WTC11 (cell line): ENCODE measurements around the gene DECR2. TPM values are rescaled to one million over a fixed set of nuclear protein-coding genes. Genes with fewer than 3 reads are reported as not detected.
A peak's percentile ranks its signal among the peaks of the same experiment; 100 is the strongest.

Source experiments
- ATAC-seq: fragments of 200-7000 bp; cut with Tn5 transposase; 2 replicates; pipeline ENCODE4 v1.10.0; 2021; ENCODE audit warnings: mild to moderate bottlenecking, moderate library complexity
- CTCF ChIA-PET: fragments of 300-600 bp; sonication (Branson Sonifier 250); formaldehyde crosslinking; loops from one replicate; lab custom pipeline; 2021; ENCODE audit warnings: antibody characterized with exemption; lab: Charles Lee
- POLR2A ChIA-PET: fragments of 350-600 bp; sonication (Branson Sonifier 250); formaldehyde crosslinking; loops from one replicate; lab custom pipeline; 2021; ENCODE audit warnings: antibody characterized with exemption; lab: Charles Lee
- DNase-seq: peaks from one replicate; pipeline ENCODE4 v3.0.0; 2021; ENCODE audit warnings: low spot score
- H3K27ac Mint-ChIP-seq: 2 replicates; pipeline ENCODE4 v1.8.0; 2021; ENCODE audit warnings: mixed read lengths
- H3K27me3 Mint-ChIP-seq: 2 replicates; pipeline ENCODE4 v1.8.0; 2021; ENCODE audit warnings: low read depth, mild to moderate bottlenecking, moderate library complexity, mixed read lengths
- H3K36me3 Mint-ChIP-seq: 2 replicates; pipeline ENCODE4 v1.8.0; 2021; ENCODE audit warnings: mixed read lengths
- H3K4me1 Mint-ChIP-seq: 2 replicates; pipeline ENCODE4 v1.8.0; 2022; ENCODE audit warnings: mixed read lengths
- H3K4me3 Mint-ChIP-seq: 2 replicates; pipeline ENCODE4 v1.8.0; 2021; ENCODE audit warnings: mild to moderate bottlenecking, moderate library complexity, mixed read lengths
- H3K9me3 Mint-ChIP-seq: 2 replicates; pipeline ENCODE4 v1.8.0; 2021; ENCODE audit warnings: mixed read lengths
- ATF1 ChIP-seq: sonication (generic); formaldehyde crosslinking; IDR thresholded peaks from 2 replicates; pipeline ENCODE4 v1.8.1; 2023; ENCODE audit warnings: mild to moderate bottlenecking, moderate library complexity, missing genetic modification reagents
- ATF2 ChIP-seq: sonication (generic); formaldehyde crosslinking; IDR thresholded peaks from 2 replicates; pipeline ENCODE4 v1.8.1; 2022; ENCODE audit warnings: low read depth, missing genetic modification reagents, borderline replicate concordance
- ATF3 ChIP-seq: sonication (generic); formaldehyde crosslinking; conservative IDR thresholded peaks from 2 replicates; pipeline ENCODE4 v1.8.1; 2022; ENCODE audit warnings: mild to moderate bottlenecking, missing genetic modification reagents
- EMX1 ChIP-seq: fragments of 250-450 bp; sonication (Bioruptor Pico); IDR thresholded peaks from 2 replicates; pipeline ENCODE4 v1.8.0; 2021; ENCODE audit warnings: mild to moderate bottlenecking
- ESRRA ChIP-seq: sonication (generic); formaldehyde crosslinking; IDR thresholded peaks from 2 replicates; pipeline ENCODE4 v1.8.1; 2022; ENCODE audit warnings: mild to moderate bottlenecking, missing genetic modification reagents, borderline replicate concordance
- FOXJ3 ChIP-seq: sonication (generic); formaldehyde crosslinking; IDR thresholded peaks from 2 replicates; pipeline ENCODE4 v1.9.0; 2021; ENCODE audit warnings: missing genetic modification reagents, mild to moderate bottlenecking, borderline replicate concordance
- FOXP1 ChIP-seq: sonication (generic); formaldehyde crosslinking; IDR thresholded peaks from 2 replicates; pipeline ENCODE4 v1.8.0; 2022; ENCODE audit warnings: missing genetic modification reagents, mild to moderate bottlenecking, moderate library complexity, borderline replicate concordance
- GABPB1 ChIP-seq: sonication (generic); formaldehyde crosslinking; IDR thresholded peaks from 2 replicates; pipeline ENCODE4 v1.8.1; 2023; ENCODE audit warnings: mild to moderate bottlenecking, missing genetic modification reagents
- JAZF1 ChIP-seq: fragments of 250-450 bp; sonication (Bioruptor Pico); IDR thresholded peaks from 2 replicates; pipeline ENCODE4 v1.9.0; 2021; ENCODE audit warnings: moderate library complexity, mild to moderate bottlenecking, inconsistent platforms
- MAX ChIP-seq: sonication (generic); formaldehyde crosslinking; IDR thresholded peaks from 2 replicates; pipeline ENCODE4 v1.8.0; 2022; ENCODE audit warnings: mild to moderate bottlenecking, missing genetic modification reagents
- NFATC4 ChIP-seq: fragments of 250-450 bp; sonication (Bioruptor Pico); IDR thresholded peaks from 2 replicates; pipeline ENCODE4 v1.9.0; 2021; ENCODE audit warnings: mild to moderate bottlenecking
- NFYB ChIP-seq: sonication (generic); formaldehyde crosslinking; conservative IDR thresholded peaks from 2 replicates; pipeline ENCODE4 v1.8.0; 2022; ENCODE audit warnings: low read depth, missing genetic modification reagents
- ZNF219 ChIP-seq: sonication (generic); formaldehyde crosslinking; IDR thresholded peaks from 2 replicates; pipeline ENCODE4 v1.8.0; 2023; ENCODE audit warnings: missing genetic modification reagents, mild to moderate bottlenecking, borderline replicate concordance
- ZNF232 ChIP-seq: sonication (generic); formaldehyde crosslinking; IDR thresholded peaks from 2 replicates; pipeline ENCODE4 v1.8.0; 2022; ENCODE audit warnings: mild to moderate bottlenecking, missing genetic modification reagents
- ZNF317 ChIP-seq: sonication (generic); formaldehyde crosslinking; IDR thresholded peaks from 2 replicates; pipeline ENCODE4 v1.8.1; 2023; ENCODE audit warnings: low read depth, mild to moderate bottlenecking, moderate library complexity, missing genetic modification reagents, borderline replicate concordance
- ZSCAN18 ChIP-seq: fragments of 250-450 bp; sonication (Bioruptor Pico); IDR thresholded peaks from 2 replicates; pipeline ENCODE4 v2.1.2; 2022; ENCODE audit warnings: mild to moderate bottlenecking, moderate library complexity
- total RNA-seq: library from RNA; stranded (reverse); gene quantifications from 3 replicates; pipeline ENCODE4 v1.2.3, GENCODE V29; 2021
- TF ChIP-seq, protein P1 (sequence below): sonication (generic); formaldehyde crosslinking; IDR thresholded peaks from 2 replicates; pipeline ENCODE4 v1.8.1; 2022; ENCODE audit warnings: missing genetic modification reagents, borderline replicate concordance
- TF ChIP-seq, protein P2 (sequence below): fragments of 250-450 bp; sonication (Bioruptor Pico); IDR thresholded peaks from 2 replicates; pipeline ENCODE4 v1.9.0; 2021; ENCODE audit warnings: mild to moderate bottlenecking

DECR2 gene
- total RNA-seq, 1 experiment from 2014 or later = 43.6 TPM

GRCh38 chr16:369275-369865, 32.3 kb upstream of the DECR2 start:
- H3K4me3 Mint-ChIP-seq = peak overlapping the region; percentile 78
- no peaks in the 10 kb centered on the region for H3K27me3 Mint-ChIP-seq
- DNase-seq (no peak), ATAC-seq (no peak)
- H3K4me1 Mint-ChIP-seq = peaks cover 11% of the 10 kb centered on the region
- no peaks in the 10 kb centered on the region for H3K9me3 Mint-ChIP-seq
- 0 out of 2 replicates have a peak, but pooled peaks have one; percentile 7 for TF ChIP-seq MAX
- TF ChIP-seq, protein P1, sequence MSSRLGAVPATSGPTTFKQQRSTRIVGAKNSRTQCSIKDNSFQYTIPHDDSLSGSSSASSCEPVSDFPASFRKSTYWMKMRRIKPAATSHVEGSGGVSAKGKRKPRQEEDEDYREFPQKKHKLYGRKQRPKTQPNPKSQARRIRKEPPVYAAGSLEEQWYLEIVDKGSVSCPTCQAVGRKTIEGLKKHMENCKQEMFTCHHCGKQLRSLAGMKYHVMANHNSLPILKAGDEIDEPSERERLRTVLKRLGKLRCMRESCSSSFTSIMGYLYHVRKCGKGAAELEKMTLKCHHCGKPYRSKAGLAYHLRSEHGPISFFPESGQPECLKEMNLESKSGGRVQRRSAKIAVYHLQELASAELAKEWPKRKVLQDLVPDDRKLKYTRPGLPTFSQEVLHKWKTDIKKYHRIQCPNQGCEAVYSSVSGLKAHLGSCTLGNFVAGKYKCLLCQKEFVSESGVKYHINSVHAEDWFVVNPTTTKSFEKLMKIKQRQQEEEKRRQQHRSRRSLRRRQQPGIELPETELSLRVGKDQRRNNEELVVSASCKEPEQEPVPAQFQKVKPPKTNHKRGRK (CRISPR knock-in tag) = no peak
- CTCF ChIA-PET = interaction anchor here (1.0 to 3.4 kb wide), 4 partner anchors 7 to 210 kb away, joined by 3 to 30 read pairs (median 4); partner anchors contain the start of genes AXIN1 and RAB11FIP3
- H3K27ac Mint-ChIP-seq = no peak overlapping the region; the same call in 1 of the 2 replicates
- POLR2A ChIA-PET = interaction anchor here (1.6 kb wide), 1 partner anchor 10 kb away, joined by 4 read pairs; no protein-coding TSS in a partner anchor
- peaks cover 23% of the 10 kb centered on the region for H3K36me3 Mint-ChIP-seq

DNA sequence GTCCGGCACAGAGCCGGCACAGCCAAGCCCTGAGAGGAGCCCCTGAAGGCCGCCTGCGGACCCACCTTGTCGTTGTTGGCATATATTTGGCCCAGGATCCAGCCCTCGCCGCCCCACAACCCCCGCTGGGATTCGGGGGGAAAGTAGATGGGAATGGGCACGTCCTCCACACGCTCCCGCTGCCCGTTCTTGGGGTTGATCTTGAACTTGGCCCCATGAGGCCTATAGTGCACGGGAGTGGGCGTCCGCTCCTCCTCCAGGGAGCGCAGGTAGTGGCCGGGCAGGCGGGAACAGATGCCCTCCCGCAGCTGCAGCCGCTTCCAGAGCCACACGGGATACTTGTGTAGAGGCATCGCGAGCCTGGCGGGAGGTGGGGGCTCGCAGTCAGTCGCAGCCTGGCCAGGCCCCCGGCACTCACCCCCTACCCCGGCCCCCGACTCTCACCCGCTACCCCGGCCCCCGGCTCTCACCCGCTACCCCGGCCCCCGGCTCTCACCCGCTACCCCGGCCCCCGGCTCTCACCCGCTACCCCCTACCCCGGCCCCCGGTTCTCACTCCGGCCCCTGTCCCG, 31.7 kb upstream of the DECR2 start:
- peaks cover 23% of the 10 kb centered on the region for H3K36me3 Mint-ChIP-seq
- H3K9me3 Mint-ChIP-seq = no peaks in the 10 kb centered on the region
- no peak for TF ChIP-seq ZNF317
- no peak for TF ChIP-seq NFATC4 (CRISPR knock-in tag)
- no peak for TF ChIP-seq ATF2
- TF ChIP-seq EMX1 (CRISPR knock-in tag) = peak; percentile 26
- TF ChIP-seq FOXP1 (CRISPR knock-in tag) = no peak
- TF ChIP-seq, protein P1 (CRISPR knock-in tag) = no peak
- TF ChIP-seq ZNF219 (CRISPR knock-in tag) = no peak
- no peak for TF ChIP-seq MAX
- no peak for TF ChIP-seq ZSCAN18 (CRISPR knock-in tag)
- no peak for TF ChIP-seq JAZF1
- TF ChIP-seq, protein P2, sequence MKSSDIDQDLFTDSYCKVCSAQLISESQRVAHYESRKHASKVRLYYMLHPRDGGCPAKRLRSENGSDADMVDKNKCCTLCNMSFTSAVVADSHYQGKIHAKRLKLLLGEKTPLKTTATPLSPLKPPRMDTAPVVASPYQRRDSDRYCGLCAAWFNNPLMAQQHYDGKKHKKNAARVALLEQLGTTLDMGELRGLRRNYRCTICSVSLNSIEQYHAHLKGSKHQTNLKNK (CRISPR knock-in tag) = peak; percentile 40; the same call in 1 of the 2 replicates
- TF ChIP-seq ATF3 (CRISPR knock-in tag) = no peak
- no peak for TF ChIP-seq NFYB (CRISPR knock-in tag)
- no peak for TF ChIP-seq ZNF232 (CRISPR knock-in tag)
- TF ChIP-seq FOXJ3 (CRISPR knock-in tag) = no peak
- no peak for TF ChIP-seq ATF1
- no peak for TF ChIP-seq ESRRA (CRISPR knock-in tag)
- TF ChIP-seq GABPB1 (CRISPR knock-in tag) = no peak
- DNase-seq (no peak), ATAC-seq (peak; percentile 42)
- CTCF ChIA-PET = interaction anchor here (0.6 to 3.4 kb wide), 11 partner anchors 8 to 279 kb away, joined by 3 to 30 read pairs (median 4); partner anchors contain the start of genes AXIN1 and RAB11FIP3
- H3K4me3 Mint-ChIP-seq = peak overlapping the region; percentile 78
- H3K4me1 Mint-ChIP-seq = peaks cover 11% of the 10 kb centered on the region
- no peaks in the 10 kb centered on the region for H3K27me3 Mint-ChIP-seq
- POLR2A ChIA-PET = interaction anchor here (1.0 to 1.6 kb wide), 3 partner anchors 9 to 14 kb away, joined by 3 to 4 read pairs (median 3); no protein-coding TSS in a partner anchor
- H3K27ac Mint-ChIP-seq = no peak overlapping the region
